ENCODE results near the gene CLDN9.

The CLDN9 gene

GRCh38 chr16:3060339-3061127, 47.8 kb downstream of the CLDN9 start:
- TF ChIP-seq CTCF (IDR thresholded peaks at IDR 0.05; ENCODE audit: control extremely low read depth, extremely low read depth, low read depth, missing control alignments) = no peak
- ChIA-PET POLR2A (no interaction called here), CTCF (interaction anchor here (1.1 to 4.4 kb wide), 13 partner anchors 9 to 112 kb away, joined by 3 to 119 read pairs (median 10); partner anchors contain the start of genes ZNF205, ZNF213 and ZSCAN10)
- no peak for DNase-seq (ENCODE audit: extremely low spot score)

- CTCF ChIA-PET = interaction anchor here (1.0 to 5.8 kb wide), 6 partner anchors 32 to 67 kb away, joined by 3 to 43 read pairs (median 3); no protein-coding TSS in a partner anchor
- DNase-seq (ENCODE audit: extremely low spot score) = no peak
- POLR2A ChIA-PET = no interaction called here
- no peak for TF ChIP-seq CTCF (IDR thresholded peaks at IDR 0.05; ENCODE audit: control extremely low read depth, extremely low read depth, low read depth, missing control alignments)
Measured at GRCh38 chr16:3062553-3062952, 49.8 kb downstream of the CLDN9 start.

- DNase-seq (ENCODE audit: extremely low spot score) = no peak
- POLR2A ChIA-PET = no interaction called here
- TF ChIP-seq CTCF (IDR thresholded peaks at IDR 0.05; ENCODE audit: control extremely low read depth, extremely low read depth, low read depth, missing control alignments) = no peak
- CTCF ChIA-PET = interaction anchor here (0.6 to 5.8 kb wide), 11 partner anchors 14 to 87 kb away, joined by 3 to 43 read pairs (median 4); no protein-coding TSS in a partner anchor
Measured at GRCh38 chr16:3063625-3064386, 51.1 kb downstream of the CLDN9 start.

Data from GM10248 (cell line).